CMK (cell line): ENCODE measurements around the gene TH.

ENCODE experiments used
- DNase-seq: peaks from one replicate; pipeline ENCODE4 v3.0.0-alpha.2; 2010; ENCODE audit warnings: low read depth

Gene TH

DNA sequence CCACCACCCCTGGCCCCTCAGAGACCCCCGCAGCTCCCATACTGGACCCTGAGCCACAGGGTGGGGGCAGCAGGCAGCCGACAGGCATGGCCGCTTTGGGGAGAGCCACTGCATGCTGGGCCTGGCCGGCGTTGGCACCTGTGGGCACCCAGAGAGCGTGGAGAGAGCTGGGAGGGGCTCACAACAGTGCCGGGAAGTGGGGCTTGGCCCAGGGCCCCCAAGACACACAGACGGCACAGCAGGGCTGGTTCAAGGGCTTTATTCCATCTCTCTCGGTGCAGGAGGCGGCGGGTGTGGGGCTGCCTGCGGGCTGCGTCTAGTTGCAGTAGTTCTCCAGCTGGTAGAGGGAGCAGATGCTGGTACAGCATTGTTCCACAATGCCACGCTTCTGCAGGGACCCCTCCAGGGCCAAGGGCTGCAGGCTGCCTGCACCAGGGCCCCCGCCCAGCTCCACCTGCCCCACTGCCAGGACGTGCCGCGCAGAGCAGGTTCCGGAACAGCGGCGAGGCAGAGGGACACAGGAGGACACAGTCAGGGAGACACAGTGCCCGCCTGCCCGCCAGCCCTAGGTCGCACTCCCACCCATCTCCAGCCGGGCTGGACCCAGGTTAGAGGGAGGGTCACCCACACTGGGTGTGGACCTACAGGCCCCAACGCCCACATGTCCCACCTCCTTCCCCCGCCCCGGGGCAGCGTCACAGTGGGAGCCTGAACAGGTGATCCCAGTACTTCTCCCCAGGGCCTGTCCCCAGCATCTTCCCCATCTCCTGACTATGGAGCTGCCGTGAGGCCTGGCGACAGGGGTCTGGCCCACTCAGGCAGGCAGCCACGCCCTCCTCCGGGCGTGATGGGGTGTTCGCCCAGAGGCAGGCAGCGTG is 11.8 kb downstream of the TH start:
- no peak for DNase-seq

- DNase-seq = no peak
Measured at GRCh38 chr11:2158966-2159365, 12.6 kb downstream of the TH start.

DNA sequence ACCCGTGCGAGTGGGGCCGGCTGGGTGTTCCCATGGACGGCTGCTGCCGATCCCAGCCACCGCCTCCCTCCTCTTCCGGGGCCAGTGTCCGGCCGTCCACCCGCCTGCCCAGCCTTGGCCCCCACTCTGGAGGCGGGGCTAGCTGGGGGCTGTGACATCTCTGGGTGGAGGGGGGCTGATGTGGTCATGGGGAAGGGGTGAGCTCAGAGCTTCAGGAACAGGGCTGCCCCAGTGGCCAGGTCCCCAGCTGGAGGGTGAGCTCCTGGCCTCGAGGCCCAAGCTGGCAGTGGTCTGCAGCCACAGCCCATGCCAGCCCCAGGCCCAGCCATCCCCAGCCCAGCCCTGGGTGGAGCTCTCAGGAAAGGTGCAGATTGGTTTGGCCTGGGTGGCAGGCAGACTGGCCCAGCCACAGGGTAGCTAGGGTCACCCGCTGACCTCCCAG is 13.3 kb downstream of the TH start:
- no peak for DNase-seq

DNA sequence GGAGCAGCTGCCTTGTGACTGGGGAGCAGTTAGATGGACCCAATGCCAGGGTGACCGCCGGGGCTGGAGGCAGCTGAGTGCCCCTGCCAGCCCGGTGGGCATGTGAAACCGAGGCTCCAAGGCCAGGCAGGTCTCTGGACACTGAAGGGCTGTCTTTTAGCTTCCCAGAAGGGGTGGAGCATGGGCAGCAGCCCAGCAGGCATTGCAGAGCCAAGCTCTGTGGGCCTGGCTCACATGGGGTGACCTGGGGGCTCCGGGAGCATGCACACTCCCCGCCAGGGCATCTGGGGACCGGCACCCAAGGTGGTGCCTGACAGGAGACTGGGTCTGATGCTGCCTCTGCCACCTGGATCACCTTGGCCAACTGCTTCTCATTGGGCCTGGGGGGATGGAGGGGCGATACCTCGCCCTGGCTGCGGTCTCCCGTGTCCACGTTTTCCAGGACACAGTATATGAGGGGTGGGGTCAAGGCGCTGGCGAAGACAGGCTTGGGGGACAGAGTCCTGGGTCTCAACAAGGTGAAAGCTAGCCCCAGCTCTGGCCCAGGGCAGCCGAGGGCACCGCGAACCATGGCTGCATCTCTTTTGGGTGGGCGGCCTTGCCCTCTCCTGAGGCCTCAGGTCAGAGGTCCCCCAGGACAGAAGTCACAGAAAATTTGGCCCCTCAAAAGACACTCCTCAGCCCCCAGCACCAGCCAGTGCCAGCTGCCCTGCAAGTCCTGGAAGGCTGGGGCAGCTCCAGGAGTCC is 14.1 kb downstream of the TH start:
- DNase-seq = no peak

- no peak for DNase-seq
Measured at GRCh38 chr11:2156416-2157182, 15.0 kb downstream of the TH start.

GRCh38 chr11:2155511-2155910 is 16.1 kb downstream of the TH start:
- DNase-seq = no peak

- no peak for DNase-seq
Measured at GRCh38 chr11:2154889-2155288, 16.7 kb downstream of the TH start.

- DNase-seq = no peak
Measured at GRCh38 chr11:2154195-2154585, 17.4 kb downstream of the TH start.

DNA sequence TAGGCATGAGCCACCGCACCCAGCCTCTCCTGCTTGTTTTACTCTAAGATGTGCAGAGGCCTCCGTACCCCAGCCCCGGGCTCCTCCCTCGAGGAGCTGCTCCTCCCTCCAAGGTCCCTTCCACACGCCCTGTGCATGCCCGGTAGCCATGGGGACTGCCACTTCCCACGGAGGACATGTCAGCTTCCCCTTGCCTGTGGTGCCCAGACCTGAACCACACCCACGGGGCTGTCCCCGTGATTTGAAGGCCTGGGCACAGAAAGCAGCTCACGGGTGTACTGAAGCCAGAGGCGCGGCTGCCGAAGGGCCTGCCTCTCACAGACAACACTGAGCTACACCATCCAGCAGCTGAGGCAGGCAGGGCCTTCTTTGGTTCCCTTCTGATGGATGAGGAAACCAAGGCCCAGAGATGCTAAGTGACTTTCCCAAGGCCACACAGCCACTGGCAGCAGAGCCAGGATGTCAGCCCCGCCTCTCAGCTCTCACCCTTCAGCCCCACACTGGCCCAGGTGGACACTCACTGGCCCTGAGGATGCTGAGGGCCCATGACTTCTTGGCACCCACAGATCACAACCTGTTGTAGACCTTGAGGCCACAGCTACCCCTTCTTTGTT is 17.9 kb downstream of the TH start:
- DNase-seq = no peak

GRCh38 chr11:2151500-2152257 is 19.9 kb downstream of the TH start:
- DNase-seq = no peak

GRCh38 chr11:2149864-2150847 is 21.5 kb downstream of the TH start:
- DNase-seq = no peak

GRCh38 chr11:2149460-2149859 is 22.2 kb downstream of the TH start:
- no peak for DNase-seq

DNA sequence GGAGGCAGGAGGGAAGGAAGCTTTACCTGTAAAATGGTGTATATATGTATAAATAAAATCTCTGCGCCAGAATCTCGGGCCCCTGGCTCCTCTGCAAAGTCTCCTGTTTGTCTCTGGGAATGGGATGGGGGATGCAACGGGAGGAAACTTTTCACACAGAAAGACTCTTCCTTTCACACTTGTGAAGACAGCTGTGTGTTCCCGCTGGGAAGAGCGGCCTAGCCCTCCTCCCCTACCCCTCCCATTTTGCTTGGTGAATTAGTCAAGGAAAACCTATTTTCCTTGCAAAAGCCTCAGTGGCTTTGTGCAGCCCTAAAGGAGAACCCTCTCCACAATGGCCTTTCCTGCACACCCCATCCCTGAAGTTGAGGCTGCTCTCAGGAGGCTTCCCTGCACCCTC is 23.0 kb downstream of the TH start:
- DNase-seq = no peak

GRCh38 chr11:2147391-2147790 is 24.2 kb downstream of the TH start:
- no peak for DNase-seq

DNA sequence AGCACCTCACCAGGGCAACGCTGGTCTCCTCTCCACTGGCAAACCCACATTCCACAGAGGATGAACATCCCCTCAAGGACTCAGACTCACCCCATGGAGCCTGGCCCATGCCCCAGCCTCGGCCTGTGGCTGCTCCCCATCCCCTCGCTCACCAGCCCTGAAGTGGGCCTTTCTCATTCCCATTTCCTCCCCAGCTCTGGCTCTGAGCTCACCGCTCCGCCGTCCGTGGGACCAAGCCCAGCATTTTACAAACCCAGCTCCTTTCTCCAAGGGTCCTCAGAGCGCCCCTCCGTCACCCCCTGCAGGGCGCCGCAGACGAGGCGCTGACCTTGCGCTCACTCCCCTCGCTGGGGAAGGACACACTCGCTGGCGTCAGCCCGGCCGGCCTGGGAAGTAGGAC is 25.6 kb downstream of the TH start:
- DNase-seq = no peak

- no peak for DNase-seq
Measured at GRCh38 chr11:2144544-2145248, 26.9 kb downstream of the TH start.

- DNase-seq = no peak
Measured at GRCh38 chr11:2143799-2144543, 27.6 kb downstream of the TH start.

DNA sequence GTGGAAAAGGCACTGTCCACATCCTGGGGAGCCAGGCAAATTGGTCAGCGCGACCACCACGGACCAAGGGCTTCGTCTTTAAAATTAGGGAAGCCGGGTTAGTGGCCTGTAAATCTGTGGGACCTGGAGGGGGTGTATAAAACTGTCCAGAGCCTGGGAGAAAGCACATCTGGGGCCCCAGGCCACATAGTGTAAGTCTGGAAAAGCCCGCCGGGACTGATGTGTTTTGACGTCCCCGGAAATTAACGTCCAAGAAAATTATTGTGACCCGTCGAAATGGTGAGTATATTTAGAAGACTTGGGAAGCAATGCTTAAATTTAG is 28.2 kb downstream of the TH start:
- no peak for DNase-seq

GRCh38 chr11:2142762-2143202 is 28.8 kb downstream of the TH start:
- DNase-seq = no peak
